Activated T-cell treated with anti-CD3 and anti-CD28 coated beads, Interleukin-2, amount 50 U/mL, for 1 hour (primary cell): ENCODE measurements around the gene AMZ1.

ENCODE experiments used
- DNase-seq: peaks from one replicate; pipeline ENCODE4 v3.0.0-alpha.2; 2020

Gene AMZ1

GRCh38 chr7:2651847-2652735, 35.9 kb upstream of the AMZ1 start:
- DNase-seq, result no peak

GRCh38 chr7:2652736-2653060, 35.3 kb upstream of the AMZ1 start:
- no peak for DNase-seq

GRCh38 chr7:2654059-2654458, 33.9 kb upstream of the AMZ1 start:
- DNase-seq, result no peak

- no peak for DNase-seq
These were observed 32.0 kb upstream of the AMZ1 start for GRCh38 chr7:2655870-2656614.

- no peak for DNase-seq
These were observed 30.8 kb upstream of the AMZ1 start for GRCh38 chr7:2657208-2657607.

- DNase-seq, result no peak
These were observed 29.9 kb upstream of the AMZ1 start for GRCh38 chr7:2657920-2658671.

- no peak for DNase-seq
These were observed 29.1 kb upstream of the AMZ1 start for GRCh38 chr7:2658941-2659340.

GRCh38 chr7:2659556-2660358, 28.2 kb upstream of the AMZ1 start:
- no peak for DNase-seq

- no peak for DNase-seq
These were observed 27.5 kb upstream of the AMZ1 start for GRCh38 chr7:2660359-2661095.

- no peak for DNase-seq
These were observed 26.9 kb upstream of the AMZ1 start for GRCh38 chr7:2661096-2661449.

- no peak for DNase-seq
These were observed 26.3 kb upstream of the AMZ1 start for GRCh38 chr7:2661602-2662272.

GRCh38 chr7:2662273-2663120, 25.5 kb upstream of the AMZ1 start:
- no peak for DNase-seq

- no peak for DNase-seq
These were observed 24.7 kb upstream of the AMZ1 start for GRCh38 chr7:2663121-2663886.

- DNase-seq, result no peak
These were observed 24.0 kb upstream of the AMZ1 start for GRCh38 chr7:2663960-2664359.

- no peak for DNase-seq
These were observed 22.6 kb upstream of the AMZ1 start for GRCh38 chr7:2665359-2665791.

GRCh38 chr7:2666155-2666554, 21.8 kb upstream of the AMZ1 start:
- DNase-seq, result no peak

- no peak for DNase-seq
These were observed 21.3 kb upstream of the AMZ1 start for GRCh38 chr7:2666588-2667250.

GRCh38 chr7:2667843-2668242, 20.2 kb upstream of the AMZ1 start:
- DNase-seq, result no peak

GRCh38 chr7:2668401-2668800, 19.6 kb upstream of the AMZ1 start:
- DNase-seq, result no peak
